Keratinocyte (primary cell): ENCODE measurements around the gene CALCOCO1. TPM values are rescaled to one million over a fixed set of nuclear protein-coding genes. Genes with fewer than 3 reads are reported as not detected.

Experiments used
- DNase-seq: peaks from one replicate; pipeline ENCODE4 v3.0.0-alpha.2; 2011; ENCODE audit warnings: low read depth, missing footprints, low spot score
- FAIRE-seq: peaks from 2 replicates; lab custom pipeline; 2011; peaks lifted over from hg19 to GRCh38; lab: Jason Lieb, UNC
- H2AFZ ChIP-seq: 2 replicates; pipeline ENCODE4 v1.6.0; 2012; ENCODE audit warnings: low read length, control low read depth, inconsistent platforms; ENCODE audit not compliant: control insufficient read depth
- H3K27ac ChIP-seq: 2 replicates; pipeline ENCODE4 v1.5.1; 2011; ENCODE audit warnings: low read length; ENCODE audit not compliant: control insufficient read depth, insufficient read depth
- H3K27me3 ChIP-seq: 3 replicates; pipeline ENCODE4 v1.6.0; 2011; ENCODE audit warnings: low read length; ENCODE audit not compliant: control insufficient read depth, insufficient read depth; ENCODE audit errors: extremely low read depth
- H3K36me3 ChIP-seq, 2 experiments: 2 replicates in 1 of 2; 3 replicates in 1 of 2; pipeline ENCODE4 v1.5.1; 2011; ENCODE audit warnings: low read length in 2 of 2, mild to moderate bottlenecking in 1 of 2; ENCODE audit not compliant: control insufficient read depth in 2 of 2, insufficient read depth in 2 of 2; ENCODE audit errors: extremely low read depth in 1 of 2
- H3K4me1 ChIP-seq: 3 replicates; pipeline ENCODE4 v1.5.1; 2011; ENCODE audit warnings: low read length; ENCODE audit not compliant: control insufficient read depth, insufficient read depth; ENCODE audit errors: extremely low read depth
- H3K4me2 ChIP-seq: 3 replicates; pipeline ENCODE4 v1.6.0; 2011; ENCODE audit warnings: low read depth, low read length; ENCODE audit not compliant: control insufficient read depth, insufficient read depth; ENCODE audit errors: extremely low read depth
- H3K4me3 ChIP-seq, 3 experiments: fragments of 200-600 bp in 1 of 3; sonication (generic) in 1 of 3; 2 replicates in 2 of 3; 3 replicates in 1 of 3; pipeline ENCODE4 v1.5.1; 2011 to 2016; ENCODE audit warnings: low read length in 3 of 3, mild to moderate bottlenecking in 3 of 3, control low read depth in 2 of 3, inconsistent platforms in 1 of 3, low read depth in 1 of 3, mixed read lengths in 1 of 3, mixed run types in 1 of 3, moderate library complexity in 1 of 3; ENCODE audit not compliant: control insufficient read depth in 2 of 3, insufficient read depth in 2 of 3; ENCODE audit errors: extremely low read depth in 1 of 3
- H3K79me2 ChIP-seq: 2 replicates; pipeline ENCODE4 v1.6.0; 2012; ENCODE audit warnings: low read length; ENCODE audit not compliant: control insufficient read depth, insufficient read depth
- H3K9ac ChIP-seq: 3 replicates; pipeline ENCODE4 v1.6.0; 2011; ENCODE audit warnings: low read length; ENCODE audit not compliant: control insufficient read depth, insufficient read depth; ENCODE audit errors: extremely low read depth
- H3K9me1 ChIP-seq: 3 replicates; pipeline ENCODE4 v1.6.0; 2011; ENCODE audit warnings: low read length; ENCODE audit not compliant: control insufficient read depth, insufficient read depth; ENCODE audit errors: extremely low read depth
- H3K9me3 ChIP-seq: 2 replicates; pipeline ENCODE4 v1.5.1; 2012; ENCODE audit warnings: low read depth, low read length; ENCODE audit not compliant: control insufficient read depth
- H4K20me1 ChIP-seq: 3 replicates; pipeline ENCODE4 v1.6.0; 2011; ENCODE audit warnings: low read length; ENCODE audit not compliant: control insufficient read depth, insufficient read depth; ENCODE audit errors: extremely low read depth
- EZH2 ChIP-seq: IDR thresholded peaks from one replicate; pipeline ENCODE4 v1.6.1; 2012; ENCODE audit warnings: inconsistent platforms, mild to moderate bottlenecking, low read length, moderate library complexity
- dilution Hi-C: fragments of 300-500 bp; cut with MboI; formaldehyde crosslinking; loops from one replicate; pipeline ENCODE4 v1.7.0; 2020; ENCODE audit warnings: low sequenced_read_pairs; ENCODE audit not compliant: extremely low pct_ligation_motif_present
- polyA plus RNA-seq, 5 experiments: library from polyadenylated mRNA; depleted of rRNA in 3 of 5; stranded (reverse) in 3 of 5; stranded (forward) in 1 of 5; unstranded in 1 of 5; fragments of >200 nt; gene quantifications; 1 replicate in 1 of 5; 2 replicates in 3 of 5; 3 replicates in 1 of 5; pipeline versions ENCODE4 v1.2.1 to v1.2.3, GENCODE V29; 2011 to 2012; ENCODE audit warnings: missing spikeins in 2 of 5, low read depth in 1 of 5, low replicate concordance in 1 of 5
- TF ChIP-seq, protein P1 (sequence below), 3 experiments: IDR thresholded peaks in 1 of 3; conservative IDR thresholded peaks in 1 of 3; optimal IDR thresholded peaks in 1 of 3; 2 replicates in 2 of 3; 3 replicates in 1 of 3; pipeline versions ENCODE3 to v1.5.1; 2011; ENCODE audit warnings: low read length in 3 of 3, mild to moderate bottlenecking in 3 of 3, moderate library complexity in 2 of 3, control low read depth in 1 of 3, inconsistent platforms in 1 of 3; ENCODE audit not compliant: insufficient read depth in 2 of 3; ENCODE audit errors: extremely low read depth in 1 of 3

The CALCOCO1 gene
- polyA plus RNA-seq, 1 donor (not counting 4 experiments of a cell fraction or from before 2014, with no cell fraction given), result 67.3 TPM

DNA sequence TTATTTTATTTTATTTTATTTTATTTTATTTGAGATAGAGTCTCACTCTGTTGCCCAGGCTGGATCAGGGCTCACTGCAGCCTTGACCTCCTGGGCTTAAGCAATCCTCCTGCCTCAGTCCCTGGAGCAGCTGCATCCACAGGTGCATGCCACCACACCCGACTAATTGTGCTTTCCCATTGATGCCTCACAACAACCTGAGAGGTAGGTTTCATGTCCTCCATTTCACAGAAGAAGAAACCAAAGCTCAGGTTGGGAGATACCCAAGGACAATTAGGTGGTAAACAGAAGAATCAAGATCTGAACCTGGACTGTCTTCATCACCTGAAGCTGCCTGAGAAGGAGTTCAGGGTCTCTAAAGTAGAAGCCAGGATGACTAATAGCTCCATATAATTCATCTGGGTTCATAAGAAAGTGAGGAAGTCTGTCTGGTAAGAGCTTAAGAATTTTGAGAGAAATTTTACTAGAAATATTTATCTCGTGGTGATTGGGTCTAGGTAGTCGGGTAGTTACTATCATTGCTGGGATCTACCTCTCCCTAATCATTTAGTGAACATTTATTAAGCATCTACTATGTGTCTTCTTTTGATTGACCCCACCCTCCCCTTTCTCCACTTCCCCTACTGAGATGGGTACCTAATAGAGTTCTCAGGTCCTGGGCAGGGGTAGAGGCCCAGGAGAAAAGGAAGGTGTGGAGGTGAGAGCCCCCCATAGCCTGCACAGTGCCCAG is 28.1 kb downstream of the CALCOCO1 start:
- no peak for TF ChIP-seq EZH2
- TF ChIP-seq, protein P1, sequence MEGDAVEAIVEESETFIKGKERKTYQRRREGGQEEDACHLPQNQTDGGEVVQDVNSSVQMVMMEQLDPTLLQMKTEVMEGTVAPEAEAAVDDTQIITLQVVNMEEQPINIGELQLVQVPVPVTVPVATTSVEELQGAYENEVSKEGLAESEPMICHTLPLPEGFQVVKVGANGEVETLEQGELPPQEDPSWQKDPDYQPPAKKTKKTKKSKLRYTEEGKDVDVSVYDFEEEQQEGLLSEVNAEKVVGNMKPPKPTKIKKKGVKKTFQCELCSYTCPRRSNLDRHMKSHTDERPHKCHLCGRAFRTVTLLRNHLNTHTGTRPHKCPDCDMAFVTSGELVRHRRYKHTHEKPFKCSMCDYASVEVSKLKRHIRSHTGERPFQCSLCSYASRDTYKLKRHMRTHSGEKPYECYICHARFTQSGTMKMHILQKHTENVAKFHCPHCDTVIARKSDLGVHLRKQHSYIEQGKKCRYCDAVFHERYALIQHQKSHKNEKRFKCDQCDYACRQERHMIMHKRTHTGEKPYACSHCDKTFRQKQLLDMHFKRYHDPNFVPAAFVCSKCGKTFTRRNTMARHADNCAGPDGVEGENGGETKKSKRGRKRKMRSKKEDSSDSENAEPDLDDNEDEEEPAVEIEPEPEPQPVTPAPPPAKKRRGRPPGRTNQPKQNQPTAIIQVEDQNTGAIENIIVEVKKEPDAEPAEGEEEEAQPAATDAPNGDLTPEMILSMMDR (optimal IDR thresholded peaks at IDR 0.05 in 1 of 3, IDR thresholded peaks at IDR 0.05 in 1 of 3, conservative IDR thresholded peaks at IDR 0.05 in 1 of 3; ENCODE audit: extremely low read depth in 1 of 3, insufficient read depth in 2 of 3, low read length in 3 of 3), result no peak
- Histone ChIP-seq H3K9me1 (no peaks in the 10 kb centered on the region), H3K9me3 (no peaks in the 10 kb centered on the region), H4K20me1 (no peaks in the 10 kb centered on the region), H3K9ac (no peak overlapping the region), H2AFZ (no peak overlapping the region), H3K27me3 (peaks cover 10% of the 10 kb centered on the region), H3K79me2 (no peaks in the 10 kb centered on the region), H3K27ac (no peak overlapping the region), H3K4me3 (no peak overlapping the region), H3K36me3 (no peaks in the 10 kb centered on the region), H3K4me1 (peaks cover 22% of the 10 kb centered on the region), H3K4me2 (no peak overlapping the region)
- DNase-seq (no peak), FAIRE-seq (no peak)
- dilution Hi-C loops, result no loop called here

DNA sequence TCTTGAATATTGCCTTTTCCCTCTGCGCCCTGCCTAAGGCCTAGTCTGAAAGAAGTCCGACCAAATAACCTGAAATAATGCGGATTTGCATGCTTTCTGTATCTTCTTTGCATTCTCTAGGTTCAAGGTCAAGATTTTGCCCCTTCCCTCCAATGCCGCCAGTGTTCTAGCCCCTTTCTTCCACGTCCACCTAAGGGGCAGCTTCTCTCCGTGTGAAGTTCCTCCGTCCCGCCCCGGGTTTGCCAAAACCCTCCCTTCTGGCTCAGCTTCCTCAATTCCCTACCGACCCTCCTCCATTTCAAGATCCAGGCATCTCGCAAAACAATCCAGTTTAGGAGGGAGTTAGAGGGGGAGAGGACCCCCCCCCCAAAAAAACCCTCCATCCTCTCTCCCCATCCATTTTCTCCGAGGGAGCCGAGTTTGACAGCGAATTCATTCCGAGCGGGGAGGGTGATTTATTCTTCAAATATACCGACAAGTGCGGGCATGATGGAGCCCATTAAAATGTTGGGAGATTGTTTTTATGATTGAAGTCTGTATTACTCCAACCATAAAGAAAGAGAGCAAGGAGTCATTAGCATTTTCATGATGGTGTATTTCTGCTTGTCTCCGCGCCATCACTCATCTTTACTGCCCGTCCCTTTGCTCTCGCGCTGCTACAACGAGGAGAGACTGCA is 30.5 kb downstream of the CALCOCO1 start:
- no peaks in the 10 kb centered on the region for H3K9me3 ChIP-seq
- dilution Hi-C loops, result no loop called here
- DNase-seq (no peak), FAIRE-seq (peak; percentile 34)
- peak overlapping the region; percentile 75 for H3K9ac ChIP-seq
- peak overlapping the region; percentile 28 to 84 (median 63) for H3K4me3 ChIP-seq
- peak overlapping the region; percentile 93 for H2AFZ ChIP-seq
- H4K20me1 ChIP-seq, result no peaks in the 10 kb centered on the region
- H3K27ac ChIP-seq, result peak overlapping the region; percentile 80
- no peaks in the 10 kb centered on the region for H3K36me3 ChIP-seq
- peak overlapping the region; percentile 100 for H3K4me2 ChIP-seq
- H3K27me3 ChIP-seq, result peaks cover 7% of the 10 kb centered on the region
- no peaks in the 10 kb centered on the region for H3K79me2 ChIP-seq
- peaks cover 22% of the 10 kb centered on the region for H3K4me1 ChIP-seq
- TF ChIP-seq, protein P1 (optimal IDR thresholded peaks at IDR 0.05 in 1 of 3, IDR thresholded peaks at IDR 0.05 in 1 of 3, conservative IDR thresholded peaks at IDR 0.05 in 1 of 3; ENCODE audit: extremely low read depth in 1 of 3, insufficient read depth in 2 of 3, low read length in 3 of 3), result no peak
- TF ChIP-seq EZH2, result no peak
- no peaks in the 10 kb centered on the region for H3K9me1 ChIP-seq
